SW 1271 (cell line): ENCODE measurements around the gene ANKRD44.
"Not testable (repeated sequence)": the region's sequence is repeated elsewhere in the genome, so short reads cannot be mapped to it uniquely, and the experiment has no call there.

Experiments used
- DNase-seq, 2 experiments: peaks; one replicate each; lab custom pipeline; 2025; lab: John Stamatoyannopoulos, UW

The ANKRD44 gene

DNA sequence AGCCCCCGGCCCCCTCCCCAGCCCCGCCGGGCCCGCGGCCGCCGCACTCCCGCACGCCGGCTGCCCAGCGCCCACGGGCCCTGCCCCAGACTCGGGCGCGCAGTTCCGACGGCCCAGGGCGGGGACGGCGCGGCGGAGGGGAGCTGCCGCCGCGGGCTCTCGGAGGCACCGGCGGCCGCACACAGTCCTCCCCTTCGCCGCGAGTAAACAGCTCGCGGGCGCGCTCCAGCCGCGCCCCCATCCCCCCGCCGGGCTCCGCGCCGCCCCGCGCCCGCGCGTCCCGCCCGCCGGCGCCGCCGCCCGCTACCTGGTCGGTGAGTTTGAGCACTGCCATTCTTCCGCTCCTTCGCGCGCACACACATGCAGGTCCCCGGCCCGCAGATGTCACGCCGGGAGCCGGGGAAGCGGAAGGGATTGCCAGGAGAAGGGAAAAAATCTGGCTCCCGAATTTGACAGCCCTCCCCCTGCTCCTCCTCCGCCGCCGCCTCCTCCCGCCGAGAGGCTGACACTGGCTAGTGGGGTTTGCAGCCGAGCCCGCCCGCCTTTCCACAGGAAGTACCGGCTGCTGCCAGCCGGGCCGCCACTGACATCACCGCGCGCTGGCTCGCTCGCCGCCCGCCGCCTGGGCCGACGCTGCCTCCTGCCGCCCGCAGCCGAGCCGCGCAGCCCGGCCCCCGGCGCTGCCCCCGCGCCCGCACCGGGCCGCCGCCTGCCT lies at the start of gene ANKRD44:
Gene ANKRD44, minus strand, starts transcription at position 510 of the 715 bp plus-strand sequence. Its CDS starts 176 bp downstream, at position 334.
- peak; percentile 23 to 81 for DNase-seq

DNA sequence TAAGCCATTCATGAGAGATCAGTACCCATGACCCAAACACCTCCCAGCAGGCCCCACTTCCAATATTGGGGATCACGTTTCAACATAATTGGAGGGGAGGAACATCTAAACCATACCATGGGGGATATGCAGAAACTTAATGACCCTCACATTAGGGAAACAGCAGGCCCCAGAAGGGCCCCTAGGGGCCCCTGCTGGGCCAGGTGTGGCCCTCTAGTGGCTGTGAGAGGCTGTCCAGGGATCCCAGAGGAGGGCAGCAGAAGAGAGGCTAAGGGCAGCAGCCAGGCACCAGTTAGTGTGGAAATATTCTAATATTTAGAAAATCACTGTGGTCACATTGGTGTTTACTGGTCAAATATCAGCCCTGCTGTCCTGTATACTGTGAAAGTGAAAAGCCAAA lies 49.3 kb upstream of the ANKRD44 start:
- no peak for DNase-seq

DNA sequence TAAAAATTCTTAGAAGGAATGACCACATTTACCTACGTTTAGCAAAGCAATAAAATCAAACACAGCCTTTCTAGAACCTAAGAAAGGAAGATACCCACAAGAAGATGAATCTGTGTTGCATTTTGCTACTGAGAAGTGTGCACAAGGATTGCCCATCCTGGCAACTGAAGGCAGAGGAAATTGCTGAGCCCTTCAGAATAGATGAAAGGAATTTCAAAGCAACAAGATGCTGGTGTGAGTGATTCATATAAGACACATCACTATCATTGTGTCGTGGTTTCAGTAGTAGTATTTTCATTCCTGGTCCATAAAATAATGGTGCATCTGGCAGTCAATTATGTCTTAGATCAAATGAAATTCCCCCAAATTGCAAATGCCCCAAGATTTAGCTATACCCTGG lies 48.4 kb upstream of the ANKRD44 start:
- DNase-seq: no peak

DNA sequence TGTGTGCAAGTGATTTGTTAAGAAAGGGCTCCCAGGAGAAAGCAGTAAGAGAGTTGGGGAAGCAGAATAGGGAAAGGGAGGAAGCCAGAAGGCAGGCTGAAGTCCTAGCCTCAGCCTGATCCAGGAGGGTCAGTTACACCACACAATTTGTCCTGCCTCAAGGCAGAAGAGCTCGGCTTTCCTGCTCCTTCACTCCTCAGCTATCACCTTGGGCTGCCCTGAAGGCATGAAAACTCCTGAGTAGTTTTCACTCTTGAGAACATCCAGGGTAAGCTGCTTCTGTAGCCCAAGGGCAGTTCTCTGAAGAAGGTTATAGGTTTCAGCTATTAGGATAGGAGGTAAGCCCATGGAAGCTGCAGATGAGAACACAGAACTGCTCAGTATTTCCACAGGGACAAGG lies 47.4 kb upstream of the ANKRD44 start:
- no peak for DNase-seq

DNA sequence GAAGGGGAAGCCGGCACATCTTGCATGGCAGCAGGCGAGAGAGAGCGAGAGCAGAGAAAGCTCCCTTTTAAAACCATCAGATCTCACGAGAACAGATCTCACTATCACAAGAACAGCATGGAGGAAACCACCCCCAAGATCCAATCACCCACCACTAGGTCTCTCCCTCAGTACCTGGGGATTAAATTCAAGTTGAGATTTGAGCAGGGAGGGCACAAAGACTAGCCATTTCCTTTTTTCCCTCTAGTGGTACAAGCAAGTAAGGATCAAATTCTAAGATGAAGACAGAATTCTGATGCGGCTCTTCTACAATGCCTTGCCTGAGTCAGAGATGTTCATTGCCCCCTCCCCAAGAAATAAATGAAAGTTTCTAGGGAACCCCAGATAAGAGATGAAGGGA lies 45.6 kb upstream of the ANKRD44 start:
- DNase-seq: no peak

DNA sequence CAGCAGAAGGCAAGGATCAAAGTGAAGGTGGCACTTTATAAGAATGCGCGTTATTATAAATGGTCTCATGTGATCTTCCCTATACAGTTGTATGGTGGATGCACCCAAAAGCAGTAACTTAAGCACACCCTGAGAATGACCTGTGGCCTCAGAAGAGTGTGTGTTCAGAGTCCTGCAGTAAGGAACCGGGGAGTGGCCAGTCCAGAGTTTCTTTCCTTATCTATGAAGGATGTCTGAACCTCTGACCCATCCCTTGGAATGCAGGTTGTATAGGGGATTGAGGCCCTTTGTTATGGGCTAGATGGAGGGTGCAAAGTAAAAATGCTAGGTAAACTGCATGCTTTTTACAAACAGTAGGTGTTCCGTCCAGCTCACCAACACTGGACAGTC lies 43.6 kb upstream of the ANKRD44 start:
- no peak for DNase-seq

DNA sequence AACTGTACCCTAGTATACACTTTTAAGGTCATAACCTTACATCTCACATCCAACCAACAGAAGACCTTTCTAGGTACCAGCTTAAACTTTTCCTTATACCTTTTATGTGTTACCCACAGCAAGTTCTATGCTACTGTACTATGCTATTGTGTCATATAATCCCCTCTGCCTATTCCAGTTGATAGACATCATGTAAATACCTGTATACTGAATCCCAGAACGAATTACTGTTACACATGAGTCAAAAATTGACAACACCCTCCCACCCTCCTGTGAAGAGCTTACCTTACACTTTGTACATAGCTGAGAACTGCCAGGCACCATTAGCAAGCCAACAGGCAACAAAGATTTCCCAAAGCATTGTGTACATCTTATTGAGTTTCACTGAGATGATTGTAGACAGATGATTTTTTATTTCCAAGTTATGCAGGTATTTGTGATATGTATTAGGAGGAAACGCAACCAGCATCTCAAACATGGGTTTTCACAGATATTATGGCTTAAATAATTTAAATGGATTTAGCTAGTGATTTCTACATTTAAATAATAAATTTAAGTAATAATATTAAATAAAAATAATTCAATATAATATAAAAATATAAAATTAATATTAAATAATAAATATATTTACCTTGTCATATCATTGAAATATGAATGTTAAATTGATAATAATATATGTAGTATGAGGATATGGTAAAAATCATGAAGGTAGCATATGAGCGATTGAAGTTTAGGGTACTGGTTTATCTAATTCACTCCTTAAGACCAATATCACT lies 43.0 kb upstream of the ANKRD44 start:
- DNase-seq: no peak

DNA sequence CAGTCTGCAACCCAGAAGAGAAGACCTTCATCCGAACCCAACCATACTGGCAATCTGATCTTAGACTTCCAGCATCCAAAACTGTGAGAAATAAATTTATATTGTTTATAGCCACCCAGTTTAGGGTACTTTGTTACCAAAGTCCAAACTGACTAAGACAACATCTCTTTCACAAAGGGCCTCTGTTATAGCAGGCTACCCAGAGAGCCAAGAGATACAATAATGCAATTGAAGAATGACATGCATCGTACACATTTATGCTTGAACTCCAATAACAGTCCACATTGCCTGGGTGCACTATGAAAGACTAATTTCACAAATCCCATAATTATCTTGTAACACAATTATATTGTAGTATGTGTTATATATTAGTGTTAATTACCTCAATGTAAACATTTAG lies 39.1 kb upstream of the ANKRD44 start:
- no peak for DNase-seq

DNA sequence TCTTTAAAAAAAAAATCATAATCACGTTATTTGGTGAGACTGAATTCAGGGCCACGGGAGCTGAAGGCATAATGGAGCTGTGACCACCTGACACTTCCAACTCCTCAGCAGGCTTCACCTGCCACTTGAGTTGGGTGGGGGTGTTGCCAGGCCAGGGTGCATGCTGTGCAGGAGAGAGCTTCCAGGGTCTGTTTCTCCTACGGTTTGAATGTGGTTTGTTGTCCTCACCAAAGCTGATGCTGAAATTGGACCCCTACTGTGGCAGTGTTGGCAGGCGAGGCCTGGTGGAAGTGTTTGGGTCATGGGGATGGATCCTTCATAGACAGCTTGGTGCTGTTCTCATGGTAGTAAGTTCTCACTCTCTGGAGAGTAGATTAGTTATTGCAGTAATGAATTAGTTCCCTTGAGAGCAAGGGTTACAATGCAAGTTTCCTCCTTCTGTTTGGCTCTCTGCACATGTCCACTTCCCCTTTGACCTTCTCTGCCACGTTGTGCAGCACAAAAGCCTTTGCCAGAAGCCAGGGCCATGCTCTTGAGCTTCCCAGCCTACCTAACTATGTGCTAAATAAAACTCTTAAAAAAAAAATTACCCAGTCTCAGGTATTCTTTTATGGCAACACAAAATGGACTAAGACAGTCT lies 38.3 kb upstream of the ANKRD44 start:
- DNase-seq: no peak

DNA sequence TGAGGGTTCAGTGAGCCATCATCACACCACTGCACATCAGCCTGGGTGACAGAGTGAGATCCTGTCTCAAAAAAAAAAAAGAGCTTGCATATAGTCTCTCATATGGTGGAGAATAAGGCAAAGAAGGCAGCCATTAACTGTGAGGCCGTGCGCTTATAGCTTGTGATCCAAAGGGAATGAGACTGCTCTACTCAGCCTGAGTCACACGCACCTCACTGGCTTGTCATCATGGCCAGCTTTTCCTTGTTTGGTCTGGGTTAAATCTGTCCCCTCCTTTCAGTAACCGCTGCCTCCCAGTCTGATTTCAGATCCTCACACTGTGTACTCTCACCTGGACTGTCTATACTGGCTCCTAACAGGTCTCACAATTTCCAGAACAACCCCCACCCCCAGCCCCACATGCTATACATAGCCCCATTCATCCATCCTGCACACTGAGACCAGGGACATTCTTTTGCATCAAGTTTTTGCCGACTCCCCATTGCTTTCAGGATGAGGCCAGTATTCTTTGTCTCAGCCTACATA lies 35.3 kb upstream of the ANKRD44 start:
- no peak for DNase-seq

DNA sequence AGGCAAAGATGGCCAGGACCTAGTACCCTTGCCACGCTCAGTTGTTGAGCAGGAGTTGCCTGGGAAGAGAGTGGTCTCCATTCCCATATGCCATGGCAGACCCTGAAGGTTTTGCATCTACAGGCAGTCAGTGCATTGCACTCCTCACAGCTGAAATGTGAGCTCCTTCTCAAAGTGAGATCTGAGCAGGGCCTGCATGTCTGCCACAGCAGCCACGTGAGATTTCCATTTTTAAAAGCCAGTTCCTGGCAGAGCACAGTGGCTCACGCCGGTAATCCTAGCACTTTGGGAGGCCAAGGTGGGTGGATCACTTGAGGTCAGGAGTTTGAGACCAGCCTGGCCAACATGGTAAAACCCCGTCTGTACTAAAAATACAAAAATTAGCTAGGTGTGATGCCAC lies 33.4 kb upstream of the ANKRD44 start:
- DNase-seq: not testable (repeated sequence)

DNA sequence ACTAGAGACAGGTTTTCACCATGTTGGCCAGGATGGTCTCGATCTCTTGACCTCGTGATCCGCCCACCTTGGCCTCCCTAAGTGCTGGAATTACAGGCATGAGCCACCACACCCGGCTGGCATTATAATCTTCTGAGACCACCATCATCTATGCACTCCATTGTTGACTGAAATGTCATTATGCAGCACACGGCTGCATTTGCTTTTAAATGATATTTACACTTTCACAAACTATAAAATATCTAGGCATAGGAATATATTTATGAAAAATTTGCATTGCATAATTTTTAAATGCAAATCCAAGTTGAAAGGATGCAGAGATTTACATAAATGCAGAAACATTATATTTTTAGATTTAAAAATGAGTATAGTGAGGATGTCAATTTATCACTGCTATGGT lies 30.0 kb upstream of the ANKRD44 start:
- DNase-seq: no peak

DNA sequence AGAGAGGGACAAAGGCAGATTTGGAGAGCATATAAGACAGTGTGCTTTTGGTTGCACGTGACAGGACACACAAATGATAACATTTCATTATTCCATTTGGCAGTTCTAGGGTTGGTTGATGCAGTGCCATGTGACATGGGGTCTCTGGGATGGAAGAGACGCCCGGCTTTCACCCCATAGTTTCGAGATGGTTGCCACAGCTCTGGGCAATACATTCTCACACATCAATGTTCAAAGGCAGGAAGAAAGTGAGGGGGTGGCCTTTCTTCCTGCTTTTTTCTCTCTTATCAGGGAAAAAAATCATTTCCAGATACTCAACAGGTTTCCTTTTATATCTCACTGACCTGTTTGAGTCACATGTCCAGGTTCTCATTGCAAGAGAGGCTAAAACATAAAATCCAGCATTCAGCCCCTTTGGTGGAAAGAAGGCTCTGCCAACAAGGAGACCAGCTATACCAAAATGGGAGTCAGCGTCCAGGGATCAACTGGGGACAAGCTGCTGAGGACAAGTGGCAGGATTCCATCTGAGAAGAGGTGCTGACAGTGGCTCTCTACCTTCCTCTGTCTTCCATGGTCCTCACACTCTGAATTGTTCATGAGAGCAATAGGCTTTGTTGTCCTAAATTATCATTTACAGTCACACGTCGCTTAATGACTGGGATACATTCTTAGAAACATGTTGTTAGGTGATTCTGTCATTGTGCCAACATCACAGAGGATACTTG lies 29.1 kb upstream of the ANKRD44 start:
- DNase-seq: no peak

DNA sequence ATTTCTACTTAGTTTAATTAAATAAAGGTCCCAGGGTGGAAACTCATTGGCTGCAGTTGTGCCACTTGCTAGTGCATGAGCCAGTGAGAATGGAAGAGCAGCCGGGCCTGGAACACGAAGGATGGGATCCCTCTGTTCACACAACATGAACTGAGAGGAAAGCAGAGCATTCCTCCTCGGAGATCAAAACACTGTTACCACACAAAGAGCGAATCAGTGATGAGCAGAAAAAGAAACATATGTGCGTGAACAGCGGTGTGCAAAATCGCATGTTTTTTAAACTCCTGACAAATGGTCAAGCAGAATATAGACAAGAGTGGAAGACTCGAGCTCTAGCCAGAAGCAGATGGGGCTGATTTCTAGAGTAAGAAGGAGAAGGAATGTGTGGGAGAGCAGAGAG lies 28.4 kb upstream of the ANKRD44 start:
- DNase-seq: no peak

DNA sequence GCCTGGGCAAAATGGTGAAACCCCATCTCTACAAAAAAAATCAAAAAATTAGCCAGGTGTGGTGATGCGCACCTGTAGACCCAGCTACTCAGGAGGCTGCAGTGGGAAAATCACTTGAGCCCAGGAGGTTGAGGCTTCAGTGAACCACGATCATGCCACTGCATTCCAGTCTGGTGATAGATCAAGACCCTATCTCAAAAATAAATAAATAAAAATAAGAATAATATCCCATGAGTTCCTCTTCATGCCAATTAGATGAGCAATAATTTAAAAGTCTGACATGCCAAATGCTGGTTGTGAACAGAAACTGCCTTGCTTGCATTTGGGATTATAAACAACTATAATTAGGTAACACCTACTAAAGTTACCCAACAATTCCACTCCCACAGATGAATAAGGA lies 22.1 kb upstream of the ANKRD44 start:
- no peak for DNase-seq

DNA sequence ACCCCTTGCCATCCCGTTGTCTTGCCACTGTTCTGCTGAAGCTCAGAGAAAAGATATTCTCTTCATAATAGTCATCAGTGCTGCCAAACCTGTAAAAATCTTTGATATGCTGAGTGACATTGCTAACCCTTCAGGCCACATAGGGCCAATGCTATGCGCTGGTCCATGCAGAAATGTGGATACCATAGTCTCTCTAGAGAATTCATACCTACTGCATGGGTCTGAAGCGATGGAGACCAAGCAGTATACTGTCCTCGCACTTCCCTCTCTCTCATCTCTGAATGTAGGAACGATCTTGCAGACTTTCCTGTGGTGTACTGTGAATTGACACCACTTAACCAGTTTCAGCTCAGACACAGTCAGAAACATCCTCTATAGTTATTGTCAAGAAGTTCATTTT lies 17.9 kb upstream of the ANKRD44 start:
- DNase-seq: no peak

DNA sequence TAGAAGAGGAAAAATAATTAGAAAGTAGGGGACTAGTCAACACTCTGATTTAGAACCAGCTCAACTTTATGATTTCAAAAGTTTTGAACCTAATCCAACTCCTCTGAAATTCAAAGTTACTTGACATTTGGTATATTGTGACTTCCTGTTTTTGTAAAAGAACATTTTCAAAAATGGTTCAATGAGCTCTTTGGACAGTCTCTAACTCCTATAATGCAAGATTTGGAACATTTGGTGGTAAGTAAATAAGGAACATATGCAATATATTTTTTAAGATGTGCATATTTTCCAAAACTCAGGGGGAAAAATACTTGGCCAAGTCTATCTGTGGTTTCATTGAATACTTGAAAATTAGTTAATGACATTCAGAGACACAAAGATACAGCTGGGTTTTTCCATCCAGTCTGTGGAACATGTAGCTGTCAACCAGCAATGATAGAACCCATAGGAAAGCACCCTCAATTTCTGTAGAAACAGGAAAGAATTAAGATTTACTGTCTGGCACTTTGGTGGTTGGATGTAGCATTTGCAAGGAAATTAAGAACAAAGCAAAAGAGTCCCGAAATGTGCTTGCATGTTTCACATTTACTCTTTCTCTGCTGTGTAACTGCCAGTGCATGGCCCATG lies 17.0 kb upstream of the ANKRD44 start:
- no peak for DNase-seq

DNA sequence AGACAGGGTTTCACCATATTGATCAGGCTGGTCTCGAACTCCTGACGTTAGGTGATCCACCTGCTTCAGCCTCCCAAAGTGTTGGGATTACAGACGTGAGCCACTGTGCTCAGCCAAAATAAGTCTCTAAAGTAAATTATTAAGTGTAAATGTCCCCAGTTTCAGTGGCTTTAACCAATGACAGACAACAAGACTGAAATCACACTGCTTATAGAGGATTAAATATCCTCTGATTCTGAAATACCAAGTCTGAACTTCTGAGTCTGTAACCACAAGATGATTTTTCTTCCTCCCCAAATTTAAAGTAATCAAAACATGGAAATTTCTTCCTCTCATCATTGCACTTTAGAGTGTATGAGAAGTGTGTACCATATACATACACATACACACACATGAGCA lies 16.5 kb upstream of the ANKRD44 start:
- no peak for DNase-seq

DNA sequence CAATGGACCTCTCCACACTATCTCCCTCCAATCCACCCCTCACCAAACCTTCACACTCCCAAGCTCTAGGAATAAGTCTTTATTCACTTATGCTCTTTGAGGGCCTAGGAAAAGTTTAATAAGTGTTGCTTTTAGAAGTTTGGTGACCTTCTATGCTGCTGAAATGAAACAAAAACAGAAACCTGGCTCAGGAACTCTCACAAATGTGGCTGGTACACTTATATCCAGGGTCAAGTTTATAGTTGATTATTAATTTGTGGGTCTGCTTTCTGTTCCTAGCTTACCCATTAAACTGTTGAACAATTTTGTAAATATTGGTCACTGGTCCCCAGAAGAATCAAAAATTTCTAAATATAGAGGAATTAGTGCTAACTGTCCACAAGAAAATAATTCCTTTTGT lies 14.2 kb upstream of the ANKRD44 start:
- no peak for DNase-seq

DNA sequence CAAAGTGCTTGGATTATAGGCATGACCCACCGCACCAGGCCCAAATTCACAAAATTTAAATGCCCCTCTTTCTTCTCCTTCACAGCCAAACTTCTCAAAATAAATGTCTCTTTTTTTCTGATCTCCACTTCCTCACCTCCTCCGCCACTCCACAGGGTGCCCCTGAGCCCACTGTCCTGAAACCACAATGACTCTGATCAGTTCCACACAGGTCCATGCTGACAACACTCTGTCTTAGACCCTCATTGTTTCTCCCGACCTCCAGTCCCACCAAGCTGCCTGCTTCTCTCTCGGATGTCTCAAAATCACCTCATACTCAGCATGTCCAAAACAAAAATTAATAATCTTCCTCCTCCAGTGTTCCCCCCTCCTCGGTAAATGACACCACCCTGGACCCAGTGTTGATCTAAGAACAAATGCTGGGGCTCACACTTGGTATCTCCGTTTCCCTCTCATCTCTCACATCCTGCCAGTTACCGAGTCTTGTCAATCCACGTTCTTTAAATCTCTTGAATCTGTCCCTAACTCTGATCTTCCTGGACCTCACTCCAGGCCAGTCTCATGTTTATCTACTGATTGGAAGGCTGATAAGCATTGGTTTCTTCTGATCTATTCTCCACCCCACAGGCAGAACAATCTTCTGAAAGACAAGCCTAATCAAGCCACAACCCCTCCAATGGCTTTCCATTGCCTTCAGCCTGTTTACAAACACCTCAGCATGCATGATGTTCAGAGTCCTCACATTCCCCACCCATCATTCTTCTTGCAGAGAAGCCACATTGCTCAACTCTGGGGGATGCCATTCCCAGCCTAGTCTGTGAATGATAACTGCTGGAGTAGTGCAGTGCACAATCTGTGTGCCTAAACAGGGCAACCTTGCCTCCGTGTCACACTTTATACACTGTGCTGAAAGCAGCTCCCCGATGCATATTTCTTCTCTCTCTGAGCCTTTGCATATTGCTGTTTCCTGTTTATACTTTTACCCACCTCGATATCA lies 12.4 kb upstream of the ANKRD44 start:
- no peak for DNase-seq

DNA sequence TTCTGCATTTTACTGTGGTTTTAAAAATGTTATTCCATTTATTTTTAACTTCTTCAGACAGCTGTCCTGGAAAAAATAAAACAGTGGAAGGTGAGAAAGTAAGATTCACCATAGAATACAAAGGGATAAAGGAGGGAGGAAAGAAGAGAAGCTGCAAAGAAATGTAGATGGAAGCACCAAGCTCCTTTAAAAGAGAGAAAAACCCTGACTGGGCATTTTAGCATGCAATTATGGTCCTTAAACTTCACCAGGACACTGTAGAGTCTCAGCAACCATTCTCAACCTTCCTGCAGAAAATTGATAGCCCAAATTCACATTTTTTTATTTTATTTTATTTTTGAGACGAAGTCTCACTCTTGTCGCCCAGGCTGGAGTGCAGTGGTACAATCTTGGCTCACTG lies 11.6 kb upstream of the ANKRD44 start:
- DNase-seq: no peak
